GM23338 (cell line): ENCODE measurements around the gene TGFBRAP1. TPM values are rescaled to one million over a fixed set of nuclear protein-coding genes. Genes with fewer than 3 reads are reported as not detected.

Source experiments
- ATAC-seq: fragments of 200-7000 bp; cut with Tn5 transposase; 3 replicates; pipeline ENCODE4 v1.9.1; 2020
- DNase-seq: peaks from one replicate; pipeline ENCODE4 v3.0.0-alpha.2; 2015; ENCODE audit warnings: low spot score
- H2AFZ ChIP-seq: fragments of 200-600 bp; sonication (generic); 2 replicates; pipeline ENCODE4 v1.8.0; 2016; ENCODE audit warnings: antibody characterized with exemption, mild to moderate bottlenecking, moderate library complexity
- H3F3A ChIP-seq: fragments of 200-600 bp; sonication (generic); replicated peaks from 2 replicates; pipeline ENCODE4 v1.8.0; 2017; ENCODE audit warnings: antibody characterized with exemption, mixed run types, low read depth
- H3K27ac ChIP-seq: fragments of 200-600 bp; sonication (generic); 2 replicates; pipeline ENCODE4 v1.6.1; 2016; ENCODE audit warnings: low read depth
- H3K27me3 ChIP-seq: fragments of 200-600 bp; sonication (generic); 2 replicates; pipeline ENCODE4 v1.8.0; 2016; ENCODE audit warnings: mild to moderate bottlenecking, mixed run types, moderate library complexity; ENCODE audit not compliant: insufficient read depth
- H3K36me3 ChIP-seq: fragments of 200-600 bp; sonication (generic); 2 replicates; pipeline ENCODE4 v1.8.0; 2016; ENCODE audit warnings: mild to moderate bottlenecking; ENCODE audit not compliant: insufficient read depth
- H3K4me1 ChIP-seq: fragments of 200-600 bp; sonication (generic); 2 replicates; pipeline ENCODE4 v1.8.0; 2016; ENCODE audit warnings: mild to moderate bottlenecking, moderate library complexity; ENCODE audit not compliant: insufficient read depth
- H3K4me2 ChIP-seq: fragments of 200-600 bp; sonication (generic); 2 replicates; pipeline ENCODE4 v1.7.1; 2017; ENCODE audit warnings: mixed run types
- H3K4me3 ChIP-seq: fragments of 200-600 bp; sonication (generic); 2 replicates; pipeline ENCODE4 v1.6.1; 2016; ENCODE audit warnings: mixed run types
- H3K79me2 ChIP-seq: fragments of 200-600 bp; sonication (generic); replicated peaks from 2 replicates; pipeline ENCODE4 v1.8.0; 2017; ENCODE audit warnings: mild to moderate bottlenecking; ENCODE audit not compliant: insufficient read depth
- H3K9me2 ChIP-seq: fragments of 200-600 bp; sonication (generic); 2 replicates; pipeline ENCODE4 v1.8.0; 2017; ENCODE audit not compliant: insufficient read depth
- H4K20me1 ChIP-seq: fragments of 200-600 bp; sonication (generic); replicated peaks from 2 replicates; pipeline ENCODE4 v1.8.0; 2017; ENCODE audit warnings: mild to moderate bottlenecking; ENCODE audit not compliant: insufficient read depth
- H3K27ac Mint-ChIP-seq: 2 replicates; pipeline ENCODE4 v1.8.0; 2020; ENCODE audit warnings: inconsistent platforms, mild to moderate bottlenecking, moderate library complexity, mixed read lengths
- H3K27me3 Mint-ChIP-seq: 3 replicates; pipeline ENCODE4 v1.8.0; 2022; ENCODE audit warnings: low read depth, mild to moderate bottlenecking, moderate library complexity, mixed read lengths, inconsistent platforms; ENCODE audit not compliant: insufficient read depth, poor library complexity
- H3K36me3 Mint-ChIP-seq: 3 replicates; pipeline ENCODE4 v1.8.0; 2021; ENCODE audit warnings: low read depth, mild to moderate bottlenecking, inconsistent platforms, moderate library complexity, mixed read lengths
- H3K4me1 Mint-ChIP-seq: 3 replicates; pipeline ENCODE4 v1.8.0; 2020; ENCODE audit warnings: mild to moderate bottlenecking, inconsistent platforms, mixed read lengths
- H3K4me3 Mint-ChIP-seq: 3 replicates; pipeline ENCODE4 v1.8.0; 2021; ENCODE audit warnings: moderate library complexity, mild to moderate bottlenecking, inconsistent platforms, mixed read lengths
- H3K9me3 Mint-ChIP-seq: 3 replicates; pipeline ENCODE4 v1.8.0; 2020; ENCODE audit warnings: moderate library complexity, mild to moderate bottlenecking, inconsistent platforms, mixed read lengths
- CTCF ChIP-seq, 2 experiments: fragments of 200-600 bp in 1 of 2; sonication (generic) in 1 of 2; conservative IDR thresholded peaks; 2 replicates each; pipeline versions ENCODE4 v1.5.1 to v1.6.1; 2016 to 2017; ENCODE audit warnings: antibody characterized with exemption in 2 of 2, low read depth in 2 of 2, mild to moderate bottlenecking in 2 of 2, moderate library complexity in 1 of 2
- ETS1 ChIP-seq: IDR thresholded peaks from 2 replicates; pipeline ENCODE4 v1.6.1; 2016; ENCODE audit warnings: antibody characterized with exemption
- EZH2 ChIP-seq: fragments of 200-600 bp; sonication (generic); IDR thresholded peaks from one replicate; pipeline ENCODE4 v1.8.0; 2017; ENCODE audit warnings: antibody characterized with exemption, mild to moderate bottlenecking, low read depth; ENCODE audit not compliant: unreplicated experiment
- JUNB ChIP-seq: IDR thresholded peaks from one replicate; pipeline ENCODE4 v1.6.1; 2016; ENCODE audit warnings: antibody characterized with exemption; ENCODE audit not compliant: unreplicated experiment
- POLR2AphosphoS5 ChIP-seq: IDR thresholded peaks from 2 replicates; pipeline ENCODE4 v1.6.1; 2016; ENCODE audit warnings: antibody characterized with exemption, low read depth
- STAT1 ChIP-seq: IDR thresholded peaks from one replicate; pipeline ENCODE4 v1.6.1; 2016; ENCODE audit warnings: antibody characterized with exemption; ENCODE audit not compliant: unreplicated experiment
- ZNF114 ChIP-seq: fragments of 250-450 bp; sonication (Bioruptor Pico); IDR thresholded peaks from 2 replicates; pipeline ENCODE4 v1.5.0; 2020; ENCODE audit warnings: mild to moderate bottlenecking, moderate library complexity
- long read RNA-seq: library from polyadenylated mRNA; unstranded; transcript quantifications from one replicate; pipeline ENCODE4 v2.0.0, GENCODE V29; 2020; ENCODE audit not compliant: unreplicated experiment
- polyA plus RNA-seq: library from polyadenylated mRNA; unstranded; fragments of >200 nt; fragmentation: Nextera tagmentation; extraction: Ambion mirVana; gene quantifications from 2 replicates; pipeline ENCODE4 v1.2.1, GENCODE V29; 2016
- total RNA-seq: library from RNA; depleted of rRNA; stranded (reverse); fragments of >200 nt; shearing (Covaris generic); gene quantifications from 2 replicates; pipeline ENCODE4 v1.2.3, GENCODE V29; 2014; rRNA removed

TGFBRAP1 gene
- total RNA-seq (21.2 and 23.5 TPM in 2 replicates), polyA plus RNA-seq (6.3 and 8.2 TPM in 2 replicates)
- long read RNA-seq, partial matches to known transcripts, result 0 of 1 reads
- long read RNA-seq, other reads (novel, unspliced or antisense), result 1 of 1 reads

- ATAC-seq (peak; percentile 83), DNase-seq (peak; percentile 71)
- H2AFZ ChIP-seq, result peak within 1 kb of the TSS; percentile 96
- peaks cover 10% of the 10 kb centered on the region for H3K27me3 Mint-ChIP-seq
- peaks cover 42% of the 10 kb centered on the region for H3K79me2 ChIP-seq
- H3K4me3 ChIP-seq, result peak within 1 kb of the TSS; percentile 68
- H3K27ac Mint-ChIP-seq, result peak within 1 kb of the TSS; percentile 94
- H3K4me2 ChIP-seq, result peak within 1 kb of the TSS; percentile 88
- no peaks in the 10 kb centered on the region for H4K20me1 ChIP-seq
- peaks cover 12% of the 10 kb centered on the region for H3K4me1 ChIP-seq
- H3K36me3 ChIP-seq, result no peaks in the 10 kb centered on the region
- peaks cover 8% of the 10 kb centered on the region; the same call in 1 of the 3 replicates for H3K36me3 Mint-ChIP-seq
- H3K9me2 ChIP-seq, result no peaks in the 10 kb centered on the region
- peaks cover 23% of the 10 kb centered on the region for H3K4me1 Mint-ChIP-seq
- H3F3A ChIP-seq, result no peaks in the 10 kb centered on the region
- H3K9me3 Mint-ChIP-seq, result no peaks in the 10 kb centered on the region
- TF ChIP-seq POLR2AphosphoS5 (peak; percentile 40; the same call in 1 of the 2 replicates), JUNB (no peak), EZH2 (peak; percentile 21), ZNF114 (CRISPR knock-in tag) (no peak), ETS1 (no peak), CTCF (conservative IDR thresholded peaks at IDR 0.05; ENCODE audit: low read depth in 2 of 2) (no peak)
- H3K27me3 ChIP-seq, result peaks cover 14% of the 10 kb centered on the region
- H3K4me3 Mint-ChIP-seq, result peak within 1 kb of the TSS; percentile 95
- no peak within 1 kb of the TSS for H3K27ac ChIP-seq
Measured at GRCh38 chr2:105329561-105330495, at the start of gene TGFBRAP1. TSS of gene TGFBRAP1 (minus strand) at chr2:105329735. CDS start at chr2:105308301, 21,434 bp downstream.

- Histone ChIP-seq H3K4me3 (no peak overlapping the region), H3K79me2 (0 out of 2 replicates have a peak, but pooled peaks cover 2% of the 10 kb centered on the region), H3K9me2 (no peaks in the 10 kb centered on the region), H3F3A (no peaks in the 10 kb centered on the region), H3K27ac (no peak overlapping the region), H3K27me3 (no peaks in the 10 kb centered on the region), H2AFZ (no peak overlapping the region), H4K20me1 (peaks cover 5% of the 10 kb centered on the region; the same call in 1 of the 2 replicates), H3K4me2 (no peak overlapping the region), H3K4me1 (no peaks in the 10 kb centered on the region), H3K36me3 (no peaks in the 10 kb centered on the region)
- no peaks in the 10 kb centered on the region for H3K4me1 Mint-ChIP-seq
- no peak overlapping the region for H3K4me3 Mint-ChIP-seq
- TF ChIP-seq STAT1, result no peak
- H3K27me3 Mint-ChIP-seq, result no peaks in the 10 kb centered on the region
- no peaks in the 10 kb centered on the region for H3K9me3 Mint-ChIP-seq
- H3K27ac Mint-ChIP-seq, result no peak overlapping the region
- peaks cover 10% of the 10 kb centered on the region for H3K36me3 Mint-ChIP-seq
- ATAC-seq (no peak), DNase-seq (no peak)
Measured at GRCh38 chr2:105378921-105379383, 49.4 kb upstream of the TGFBRAP1 start.
